Adipocyte (in vitro differentiated cells): Measurements from ENCODE around the gene SURF2.
"Not testable (repeated sequence)": the region's sequence is repeated elsewhere in the genome, so short reads cannot be mapped to it uniquely, and the experiment has no call there.

ENCODE experiments used
- DNase-seq: peaks from one replicate; pipeline ENCODE4 v3.0.0-alpha.2; 2015; ENCODE audit warnings: low read depth
- H3K27me3 ChIP-seq: replicated peaks from 2 replicates; pipeline ENCODE4 v1.7.0; 2013; ENCODE audit warnings: mild to moderate bottlenecking, low read length, moderate library complexity; ENCODE audit not compliant: control insufficient read depth, insufficient read depth
- H3K36me3 ChIP-seq: 2 replicates; pipeline ENCODE4 v1.7.0; 2013; ENCODE audit warnings: low read length, mild to moderate bottlenecking, moderate library complexity; ENCODE audit not compliant: control insufficient read depth, insufficient read depth, severe bottlenecking
- H3K4me1 ChIP-seq: 2 replicates; pipeline ENCODE4 v1.7.0; 2013; ENCODE audit warnings: mild to moderate bottlenecking, low read length, moderate library complexity; ENCODE audit not compliant: control insufficient read depth, insufficient read depth
- H3K4me3 ChIP-seq: 2 replicates; pipeline ENCODE4 v1.7.0; 2013; ENCODE audit warnings: mild to moderate bottlenecking, low read length, moderate library complexity
- H3K9ac ChIP-seq: 2 replicates; pipeline ENCODE4 v1.7.0; 2013; ENCODE audit warnings: mild to moderate bottlenecking, low read length, moderate library complexity
- H3K9me3 ChIP-seq: 2 replicates; pipeline ENCODE4 v1.7.0; 2013; ENCODE audit warnings: mild to moderate bottlenecking, low read length, moderate library complexity; ENCODE audit not compliant: control insufficient read depth

SURF2 gene

GRCh38 chr9:133392308-133392707 is 36.0 kb downstream of the SURF2 start:
- H3K27me3 ChIP-seq, result peaks cover 42% of the 10 kb centered on the region
- not testable (repeated sequence) for H3K36me3 ChIP-seq, H3K9me3 ChIP-seq, H3K4me1 ChIP-seq, DNase-seq, H3K4me3 ChIP-seq, H3K9ac ChIP-seq

- DNase-seq, result no peak
- Histone ChIP-seq H3K4me1 (no peaks in the 10 kb centered on the region), H3K36me3 (no peaks in the 10 kb centered on the region), H3K9me3 (no peaks in the 10 kb centered on the region), H3K9ac (no peak overlapping the region), H3K27me3 (peaks cover 49% of the 10 kb centered on the region), H3K4me3 (no peak overlapping the region)
Observed at GRCh38 chr9:133393399-133393798, 37.0 kb downstream of the SURF2 start.

GRCh38 chr9:133394687-133395271 is 38.4 kb downstream of the SURF2 start:
- no peaks in the 10 kb centered on the region for H3K9me3 ChIP-seq
- no peaks in the 10 kb centered on the region for H3K4me1 ChIP-seq
- DNase-seq, result no peak
- H3K4me3 ChIP-seq, result no peak overlapping the region
- peaks cover 49% of the 10 kb centered on the region for H3K27me3 ChIP-seq
- H3K36me3 ChIP-seq, result no peaks in the 10 kb centered on the region
- H3K9ac ChIP-seq, result no peak overlapping the region

GRCh38 chr9:133396952-133397351 is 40.6 kb downstream of the SURF2 start:
- H3K36me3 ChIP-seq, result no peaks in the 10 kb centered on the region
- H3K4me3 ChIP-seq, result no peak overlapping the region
- no peak for DNase-seq

GRCh38 chr9:133397370-133397769 is 41.0 kb downstream of the SURF2 start:
- Histone ChIP-seq H3K36me3 (no peaks in the 10 kb centered on the region), H3K4me3 (no peak overlapping the region), H3K27me3 (peaks cover 43% of the 10 kb centered on the region), H3K4me1 (no peaks in the 10 kb centered on the region), H3K9me3 (no peaks in the 10 kb centered on the region), H3K9ac (no peak overlapping the region)
- DNase-seq, result no peak

More at GRCh38 chr9:133396952-133397351, 40.6 kb downstream of the SURF2 start:
- H3K9ac ChIP-seq, result no peak overlapping the region
- H3K4me1 ChIP-seq, result no peaks in the 10 kb centered on the region
- peaks cover 43% of the 10 kb centered on the region for H3K27me3 ChIP-seq
- no peaks in the 10 kb centered on the region for H3K9me3 ChIP-seq

GRCh38 chr9:133397895-133398294 is 41.5 kb downstream of the SURF2 start:
- H3K4me1 ChIP-seq, result no peaks in the 10 kb centered on the region

GRCh38 chr9:133400292-133400691 is 43.9 kb downstream of the SURF2 start:
- H3K27me3 ChIP-seq, result peaks cover 26% of the 10 kb centered on the region
- H3K4me1 ChIP-seq, result peaks cover 3% of the 10 kb centered on the region
- no peak overlapping the region for H3K4me3 ChIP-seq
- DNase-seq, result no peak
- H3K9ac ChIP-seq, result no peak overlapping the region
- peaks cover 6% of the 10 kb centered on the region for H3K36me3 ChIP-seq
- H3K9me3 ChIP-seq, result no peaks in the 10 kb centered on the region

More at GRCh38 chr9:133397895-133398294, 41.5 kb downstream of the SURF2 start:
- no peak overlapping the region for H3K9ac ChIP-seq
- no peak for DNase-seq
- peaks cover 43% of the 10 kb centered on the region for H3K27me3 ChIP-seq
- H3K9me3 ChIP-seq, result no peaks in the 10 kb centered on the region
- no peak overlapping the region for H3K4me3 ChIP-seq
- no peaks in the 10 kb centered on the region for H3K36me3 ChIP-seq

GRCh38 chr9:133401588-133401987 is 45.2 kb downstream of the SURF2 start:
- no peak for DNase-seq
- Histone ChIP-seq H3K27me3 (peaks cover 13% of the 10 kb centered on the region), H3K4me3 (no peak overlapping the region), H3K9me3 (no peaks in the 10 kb centered on the region), H3K36me3 (peaks cover 12% of the 10 kb centered on the region), H3K4me1 (peaks cover 15% of the 10 kb centered on the region), H3K9ac (no peak overlapping the region)

GRCh38 chr9:133402689-133403088 is 46.3 kb downstream of the SURF2 start:
- Histone ChIP-seq H3K9ac (no peak overlapping the region), H3K36me3 (peaks cover 22% of the 10 kb centered on the region), H3K4me1 (peaks cover 16% of the 10 kb centered on the region), H3K9me3 (no peaks in the 10 kb centered on the region), H3K4me3 (no peak overlapping the region), H3K27me3 (peaks cover 4% of the 10 kb centered on the region)
- DNase-seq, result no peak

GRCh38 chr9:133403766-133404453 is 47.6 kb downstream of the SURF2 start:
- Histone ChIP-seq H3K9me3 (no peaks in the 10 kb centered on the region), H3K36me3 (peaks cover 33% of the 10 kb centered on the region), H3K4me3 (no peak overlapping the region), H3K27me3 (no peaks in the 10 kb centered on the region), H3K9ac (no peak overlapping the region), H3K4me1 (peaks cover 16% of the 10 kb centered on the region)
- DNase-seq, result no peak

GRCh38 chr9:133404454-133405002 is 48.2 kb downstream of the SURF2 start:
- H3K9me3 ChIP-seq, result no peaks in the 10 kb centered on the region
- H3K9ac ChIP-seq, result no peak overlapping the region
- DNase-seq, result no peak
- H3K36me3 ChIP-seq, result peaks cover 37% of the 10 kb centered on the region
- H3K4me3 ChIP-seq, result no peak overlapping the region
- H3K4me1 ChIP-seq, result peaks cover 16% of the 10 kb centered on the region
- H3K27me3 ChIP-seq, result no peaks in the 10 kb centered on the region
